Activated CD4-positive, alpha-beta memory T cell treated with anti-CD3 and anti-CD28 coated beads for 36 hours (primary cell): ENCODE measurements around the gene ANKMY1. TPM values are rescaled to one million over a fixed set of nuclear protein-coding genes. Genes with fewer than 3 reads are reported as not detected.

Experiments used
- CTCF ChIA-PET: fragments of 350-600 bp; sonication (Branson Sonifier 250); formaldehyde crosslinking; loops from one replicate; lab custom pipeline; 2021; ENCODE audit warnings: antibody characterized with exemption, inconsistent platforms; lab: Charles Lee
- POLR2A ChIA-PET: fragments of 350-600 bp; sonication (Branson Sonifier 250); formaldehyde crosslinking; loops from one replicate; lab custom pipeline; 2021; ENCODE audit warnings: antibody characterized with exemption; lab: Charles Lee
- DNase-seq: peaks from one replicate; pipeline ENCODE4 v3.0.0-alpha.2; 2020
- H3K27ac Mint-ChIP-seq: one replicate; pipeline ENCODE4 v1.8.0; 2021; ENCODE audit warnings: mixed read lengths
- H3K27me3 Mint-ChIP-seq: one replicate; pipeline ENCODE4 v1.8.0; 2021; ENCODE audit warnings: mixed read lengths
- H3K36me3 Mint-ChIP-seq: one replicate; pipeline ENCODE4 v1.8.0; 2021; ENCODE audit warnings: mixed read lengths
- H3K4me1 Mint-ChIP-seq: one replicate; pipeline ENCODE4 v1.8.0; 2021; ENCODE audit warnings: low read depth, mixed read lengths
- H3K4me3 Mint-ChIP-seq: one replicate; pipeline ENCODE4 v1.8.0; 2021; ENCODE audit warnings: mild to moderate bottlenecking, mixed read lengths
- H3K9me3 Mint-ChIP-seq: one replicate; pipeline ENCODE4 v1.8.0; 2021; ENCODE audit warnings: mixed read lengths
- intact Hi-C: fragments of 100-400 bp; cut with micrococcal nuclease; formaldehyde crosslinking; loops from one replicate; pipeline ENCODE4 v1.15.1; 2023
- total RNA-seq, 2 experiments: library from RNA; stranded (reverse); gene quantifications; one replicate each; pipeline ENCODE4 v1.2.3, GENCODE V29; 2021

Gene ANKMY1, protein sequence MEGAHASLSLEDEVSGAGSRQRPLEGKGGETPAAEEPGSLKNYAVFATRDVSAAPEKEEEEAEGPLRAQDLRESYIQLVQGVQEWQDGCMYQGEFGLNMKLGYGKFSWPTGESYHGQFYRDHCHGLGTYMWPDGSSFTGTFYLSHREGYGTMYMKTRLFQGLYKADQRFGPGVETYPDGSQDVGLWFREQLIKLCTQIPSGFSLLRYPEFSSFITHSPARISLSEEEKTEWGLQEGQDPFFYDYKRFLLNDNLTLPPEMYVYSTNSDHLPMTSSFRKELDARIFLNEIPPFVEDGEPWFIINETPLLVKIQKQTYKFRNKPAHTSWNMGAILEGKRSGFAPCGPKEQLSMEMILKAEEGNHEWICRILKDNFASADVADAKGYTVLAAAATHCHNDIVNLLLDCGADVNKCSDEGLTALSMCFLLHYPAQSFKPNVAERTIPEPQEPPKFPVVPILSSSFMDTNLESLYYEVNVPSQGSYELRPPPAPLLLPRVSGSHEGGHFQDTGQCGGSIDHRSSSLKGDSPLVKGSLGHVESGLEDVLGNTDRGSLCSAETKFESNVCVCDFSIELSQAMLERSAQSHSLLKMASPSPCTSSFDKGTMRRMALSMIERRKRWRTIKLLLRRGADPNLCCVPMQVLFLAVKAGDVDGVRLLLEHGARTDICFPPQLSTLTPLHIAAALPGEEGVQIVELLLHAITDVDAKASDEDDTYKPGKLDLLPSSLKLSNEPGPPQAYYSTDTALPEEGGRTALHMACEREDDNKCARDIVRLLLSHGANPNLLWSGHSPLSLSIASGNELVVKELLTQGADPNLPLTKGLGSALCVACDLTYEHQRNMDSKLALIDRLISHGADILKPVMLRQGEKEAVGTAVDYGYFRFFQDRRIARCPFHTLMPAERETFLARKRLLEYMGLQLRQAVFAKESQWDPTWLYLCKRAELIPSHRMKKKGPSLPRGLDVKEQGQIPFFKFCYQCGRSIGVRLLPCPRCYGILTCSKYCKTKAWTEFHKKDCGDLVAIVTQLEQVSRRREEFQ
- total RNA-seq: 10 to 100 TPM; 18.4 to 19.1 TPM

DNA sequence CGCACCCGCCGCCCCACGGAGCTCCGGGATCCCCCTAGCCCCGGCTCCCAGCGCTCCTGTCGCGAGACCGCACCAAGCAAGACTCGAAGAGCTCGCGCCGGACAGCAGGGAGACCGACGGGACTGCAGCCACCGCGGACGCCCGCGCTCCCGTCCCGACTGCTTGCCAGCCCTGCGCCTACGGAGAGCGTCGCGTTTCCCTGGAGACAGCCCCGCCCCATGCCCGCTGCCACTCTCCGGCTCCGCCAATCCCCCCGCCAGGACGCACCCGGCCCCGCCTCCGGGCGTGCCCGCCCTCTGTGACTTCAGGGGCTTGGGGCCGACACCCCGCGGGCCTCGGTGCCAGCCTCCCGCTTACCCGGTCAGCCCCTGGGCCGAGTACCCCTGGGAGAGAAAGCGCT, at the start of gene ANKMY1:
Gene ANKMY1, minus strand, starts transcription at position 181 of the 400 bp plus-strand sequence. CDS start 653 bp downstream, outside the sequence.
- H3K36me3 Mint-ChIP-seq: peaks cover 26% of the 10 kb centered on the region
- no peak within 1 kb of the TSS for H3K27ac Mint-ChIP-seq
- CTCF ChIA-PET: interaction anchor here (1.4 to 3.5 kb wide), 6 partner anchors 9 to 147 kb away, joined by 3 to 13 read pairs (median 8); partner anchors contain the start of gene CAPN10

DNA sequence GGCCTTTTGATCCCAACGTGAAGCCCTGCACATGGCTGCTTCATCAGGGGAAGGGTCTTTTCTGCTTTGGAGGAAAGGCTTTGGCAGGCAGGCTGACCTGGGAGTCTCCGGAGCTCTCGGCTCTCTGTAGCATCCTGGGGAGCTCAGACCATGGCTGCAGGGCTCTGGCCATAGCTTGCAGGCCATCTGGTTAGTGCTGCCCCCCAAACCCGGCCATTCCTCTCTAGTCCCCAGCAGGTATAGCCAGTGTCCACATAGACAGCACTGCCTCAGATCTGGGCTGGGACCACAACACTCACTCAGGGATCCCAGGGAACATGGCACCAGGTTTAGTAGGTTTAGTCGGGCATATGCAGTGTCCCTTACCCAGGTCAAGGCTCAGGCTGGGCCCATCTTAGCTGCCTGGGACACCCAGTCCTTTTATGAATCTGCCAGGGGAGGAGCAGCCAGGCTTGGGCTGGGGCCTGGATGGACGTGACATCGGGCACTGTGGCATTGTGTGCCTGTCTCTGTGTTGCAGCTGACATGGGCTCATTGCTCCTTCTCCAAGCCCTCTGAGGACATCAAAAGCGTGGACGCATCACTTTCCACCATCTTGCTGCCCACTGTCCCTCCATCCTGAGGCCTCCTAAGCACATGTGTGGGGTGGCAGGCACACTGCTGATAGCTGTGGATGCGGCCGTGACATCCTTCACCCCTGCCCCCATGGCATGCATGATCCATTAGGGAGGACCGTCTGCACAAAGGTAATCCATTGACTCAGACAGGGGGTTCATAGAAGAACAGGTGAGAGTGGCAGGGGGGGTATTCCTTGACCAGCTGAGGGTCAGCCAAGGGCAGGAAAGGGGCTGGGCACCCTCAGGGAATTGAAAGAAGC, 48.3 kb upstream of the ANKMY1 start:
- H3K27me3 Mint-ChIP-seq: no peaks in the 10 kb centered on the region
- DNase-seq: no peak
- ChIA-PET POLR2A (interaction anchor here (1.2 kb wide), 1 partner anchor 26 kb away, joined by 4 read pairs; no protein-coding TSS in a partner anchor), CTCF (interaction anchor here (1.3 kb wide), 1 partner anchor 92 kb away, joined by 3 read pairs; no protein-coding TSS in a partner anchor)
- H3K36me3 Mint-ChIP-seq: no peaks in the 10 kb centered on the region
- H3K4me1 Mint-ChIP-seq: peaks cover 3% of the 10 kb centered on the region
- H3K27ac Mint-ChIP-seq: no peak overlapping the region
- no peaks in the 10 kb centered on the region for H3K9me3 Mint-ChIP-seq
- H3K4me3 Mint-ChIP-seq: no peak overlapping the region
- intact Hi-C loops: no loop called here

More for the DNA sequence above, at the start of gene ANKMY1:
- intact Hi-C loops: loop anchor here (1.0 kb wide), 1 partner anchor 8 kb away; no protein-coding TSS in a partner anchor
- POLR2A ChIA-PET: interaction anchor here (1.2 to 2.5 kb wide), 3 partner anchors 9 to 22 kb away, joined by 3 to 7 read pairs (median 4); partner anchors contain the start of gene RNPEPL1
- H3K4me3 Mint-ChIP-seq: peak within 1 kb of the TSS; percentile 88
- H3K4me1 Mint-ChIP-seq: peaks cover 47% of the 10 kb centered on the region
- DNase-seq: peak; percentile 81
- H3K27me3 Mint-ChIP-seq: no peaks in the 10 kb centered on the region
- H3K9me3 Mint-ChIP-seq: no peaks in the 10 kb centered on the region

DNA sequence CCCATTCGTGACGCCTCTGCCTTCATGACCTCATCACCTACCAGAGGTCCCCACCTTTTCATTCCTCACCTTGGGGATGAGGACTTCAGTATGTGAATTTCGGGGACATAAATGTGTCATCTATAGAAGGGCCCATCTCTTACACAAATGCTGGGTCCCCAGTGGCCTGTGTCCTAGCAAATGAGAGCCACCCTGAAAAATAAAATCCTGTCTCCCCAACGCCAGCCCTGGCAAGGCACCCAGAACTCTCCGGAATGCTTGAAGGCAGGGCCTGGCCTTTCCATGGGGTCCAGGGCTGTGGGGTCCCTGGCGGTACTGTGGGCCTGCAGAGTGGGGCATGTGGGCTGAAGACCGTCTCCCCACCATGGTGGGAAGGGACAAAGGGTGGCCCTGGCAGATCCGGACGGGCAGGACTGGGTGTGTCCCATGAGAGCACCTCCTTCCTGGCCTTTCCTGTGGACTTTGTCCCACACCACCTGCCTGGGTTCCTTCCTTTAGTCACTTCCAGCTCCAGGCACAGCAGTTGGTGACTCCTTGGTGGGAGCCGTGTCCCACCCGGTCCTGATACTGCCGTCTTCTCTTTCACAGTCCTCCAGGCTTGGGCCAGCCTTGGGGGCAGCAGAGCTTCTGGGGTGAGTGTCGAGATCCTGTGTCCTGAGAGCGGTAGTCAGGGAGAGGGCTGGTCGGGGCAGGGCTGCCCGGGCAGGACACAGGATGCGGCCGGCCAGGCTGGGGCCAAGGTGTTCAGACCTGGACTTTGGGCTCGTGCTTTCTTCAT, 47.3 kb upstream of the ANKMY1 start:
- no peak overlapping the region for H3K27ac Mint-ChIP-seq
- CTCF ChIA-PET: no interaction called here

DNA sequence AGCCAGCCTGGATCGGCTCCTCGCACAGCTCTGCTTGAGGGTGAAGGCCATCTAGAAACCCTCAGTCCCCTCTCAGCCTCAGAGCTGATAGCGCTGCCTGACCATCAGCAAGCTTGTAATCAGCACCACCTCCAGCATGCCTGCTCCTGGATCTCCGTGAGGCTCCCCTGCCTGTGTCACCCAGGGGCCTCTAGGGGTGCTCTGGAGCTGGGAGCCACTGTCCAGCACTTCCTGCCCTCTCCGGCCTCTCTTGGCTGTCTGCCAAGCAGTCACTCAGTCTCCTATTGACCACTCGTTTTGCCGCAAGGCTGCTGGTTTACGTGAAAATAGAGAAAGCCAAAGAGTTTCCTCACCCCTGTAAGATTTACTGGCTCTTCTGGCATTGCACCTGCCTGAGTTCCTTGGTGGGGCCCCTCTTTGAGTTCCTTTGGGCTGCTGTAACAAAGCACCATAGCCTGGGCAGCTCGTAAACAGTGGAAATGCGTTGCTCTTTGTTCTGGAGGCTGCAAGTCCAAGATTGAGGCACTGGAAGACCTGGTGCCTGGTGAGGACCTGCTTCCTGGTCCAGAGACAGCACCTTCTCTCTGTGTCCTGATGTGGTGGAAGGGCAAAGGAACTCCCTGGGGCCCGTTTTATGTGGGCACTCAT, 46.6 kb upstream of the ANKMY1 start:
- ChIA-PET CTCF (no interaction called here), POLR2A (no interaction called here)
- Mint-ChIP-seq H3K4me3 (no peak overlapping the region), H3K27ac (no peak overlapping the region), H3K9me3 (no peaks in the 10 kb centered on the region), H3K4me1 (peaks cover 3% of the 10 kb centered on the region), H3K27me3 (no peaks in the 10 kb centered on the region), H3K36me3 (peaks cover 2% of the 10 kb centered on the region)
- DNase-seq: no peak
- intact Hi-C loops: no loop called here

More for the DNA sequence above, 47.3 kb upstream of the ANKMY1 start:
- peaks cover under 1% of the 10 kb centered on the region for H3K36me3 Mint-ChIP-seq
- DNase-seq: no peak
- peaks cover 3% of the 10 kb centered on the region for H3K4me1 Mint-ChIP-seq
- no peaks in the 10 kb centered on the region for H3K27me3 Mint-ChIP-seq
- POLR2A ChIA-PET: interaction anchor here (1.2 kb wide), 1 partner anchor 25 kb away, joined by 4 read pairs; no protein-coding TSS in a partner anchor
- H3K4me3 Mint-ChIP-seq: no peak overlapping the region
- no peaks in the 10 kb centered on the region for H3K9me3 Mint-ChIP-seq
- intact Hi-C loops: no loop called here

DNA sequence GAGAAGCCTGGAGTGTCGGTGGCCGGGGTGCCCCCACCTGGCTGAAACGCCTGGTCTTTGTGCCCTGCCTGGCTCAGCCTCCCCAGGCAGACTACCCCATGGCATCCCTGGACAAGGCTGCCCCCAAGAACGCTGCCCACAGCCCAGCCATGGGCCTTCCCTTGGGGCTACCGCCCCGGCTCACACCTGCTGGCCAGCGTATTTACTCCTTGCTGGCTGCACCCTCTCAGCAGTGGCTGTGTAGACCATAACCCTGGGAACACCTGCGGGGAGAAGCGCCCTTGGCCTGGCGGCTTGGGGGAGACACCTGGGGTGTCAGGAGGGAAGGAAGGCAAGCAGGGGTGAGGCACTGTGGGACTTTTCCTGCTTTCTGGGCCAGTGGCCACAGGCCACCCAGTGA, 46.1 kb upstream of the ANKMY1 start:
- intact Hi-C loops: no loop called here
- ChIA-PET CTCF (no interaction called here), POLR2A (no interaction called here)
- H3K4me1 Mint-ChIP-seq: peaks cover under 1% of the 10 kb centered on the region
- H3K4me3 Mint-ChIP-seq: no peak overlapping the region
- DNase-seq: no peak
- H3K9me3 Mint-ChIP-seq: no peaks in the 10 kb centered on the region
- peaks cover 2% of the 10 kb centered on the region for H3K36me3 Mint-ChIP-seq
- H3K27ac Mint-ChIP-seq: no peak overlapping the region
- H3K27me3 Mint-ChIP-seq: no peaks in the 10 kb centered on the region

DNA sequence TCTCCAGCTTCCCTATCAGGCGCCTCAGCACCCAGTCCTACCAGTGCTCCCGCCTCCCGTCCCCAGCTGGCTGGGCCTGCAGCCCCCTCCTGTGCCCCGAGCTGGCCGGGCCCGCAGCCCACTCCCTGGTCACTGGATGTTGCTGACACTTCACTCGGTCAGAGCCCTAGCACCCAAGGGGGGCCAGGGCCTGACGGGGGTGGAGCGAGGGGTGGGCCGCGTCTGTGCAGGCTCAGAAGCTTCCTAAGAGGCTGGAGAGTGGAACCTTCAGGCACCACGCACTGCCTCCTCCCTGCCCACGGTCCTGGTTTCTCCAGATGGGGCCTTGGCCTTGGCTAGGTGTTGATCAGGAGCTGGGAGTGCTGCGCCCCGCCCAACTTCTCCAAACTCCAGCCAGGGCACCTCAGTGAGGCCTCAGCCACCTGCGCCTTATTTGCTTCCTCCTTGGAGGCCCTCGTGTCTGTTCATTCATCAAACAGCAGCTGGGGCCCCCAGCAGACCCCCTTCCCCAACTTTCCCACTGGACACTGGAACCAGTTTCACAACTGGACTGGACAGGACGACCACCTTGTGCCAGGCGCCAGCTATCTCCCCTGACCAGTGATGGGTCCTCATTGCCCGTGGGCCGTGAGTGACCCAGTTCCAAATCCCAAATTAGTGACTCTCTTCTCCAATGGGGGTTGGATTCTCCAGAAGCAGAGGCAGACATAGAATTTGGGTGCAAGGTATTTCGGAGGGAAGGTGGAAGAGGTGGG, 45.5 kb upstream of the ANKMY1 start:
- H3K27ac Mint-ChIP-seq: no peak overlapping the region
- ChIA-PET CTCF (no interaction called here), POLR2A (no interaction called here)

DNA sequence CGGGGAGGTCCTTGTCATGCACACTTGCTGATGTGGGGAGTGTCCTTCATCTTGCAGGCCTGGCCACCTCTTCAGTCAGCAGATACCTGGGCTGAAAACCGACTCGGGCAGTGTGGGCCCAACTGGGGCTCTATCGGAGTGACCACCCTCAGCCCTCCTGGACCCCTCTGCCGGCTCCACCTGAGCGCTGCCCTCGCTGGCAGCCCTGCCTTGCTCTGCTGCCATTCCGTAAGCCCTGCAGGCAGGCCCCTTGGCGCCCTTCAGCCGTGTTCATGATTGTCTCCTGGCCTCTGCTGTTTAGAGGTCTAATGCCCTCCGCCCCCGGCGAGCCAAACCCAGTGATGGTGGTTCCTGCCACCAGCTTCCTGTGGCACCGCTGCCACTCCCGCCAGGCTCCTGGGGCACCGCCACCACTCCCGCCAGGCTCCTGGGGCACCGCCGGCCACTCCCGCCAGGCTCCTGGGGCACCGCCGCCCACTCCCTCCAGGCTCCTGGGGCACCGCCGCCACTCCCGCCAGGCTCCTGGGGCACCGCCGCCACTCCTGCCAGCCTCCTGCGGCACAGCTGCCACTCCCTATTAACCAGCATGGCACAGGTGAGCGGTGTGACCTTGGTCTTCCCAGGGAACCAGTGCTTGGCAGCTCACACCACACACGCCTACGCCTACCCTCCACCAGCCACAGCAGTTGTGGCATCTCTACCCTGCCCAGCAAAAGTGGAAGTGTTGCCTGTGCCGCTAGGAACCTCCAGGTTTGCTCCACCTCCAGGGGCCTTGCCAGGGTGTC, 44.7 kb upstream of the ANKMY1 start:
- Mint-ChIP-seq H3K27ac (no peak overlapping the region), H3K4me3 (no peak overlapping the region), H3K36me3 (peaks cover 2% of the 10 kb centered on the region), H3K27me3 (no peaks in the 10 kb centered on the region), H3K9me3 (no peaks in the 10 kb centered on the region), H3K4me1 (no peaks in the 10 kb centered on the region)
- no peak for DNase-seq
- ChIA-PET CTCF (no interaction called here), POLR2A (no interaction called here)
- intact Hi-C loops: no loop called here

More for the DNA sequence above, 45.5 kb upstream of the ANKMY1 start:
- Mint-ChIP-seq H3K4me3 (no peak overlapping the region), H3K4me1 (no peaks in the 10 kb centered on the region), H3K9me3 (no peaks in the 10 kb centered on the region), H3K36me3 (peaks cover 2% of the 10 kb centered on the region), H3K27me3 (no peaks in the 10 kb centered on the region)
- DNase-seq: no peak
- intact Hi-C loops: no loop called here

DNA sequence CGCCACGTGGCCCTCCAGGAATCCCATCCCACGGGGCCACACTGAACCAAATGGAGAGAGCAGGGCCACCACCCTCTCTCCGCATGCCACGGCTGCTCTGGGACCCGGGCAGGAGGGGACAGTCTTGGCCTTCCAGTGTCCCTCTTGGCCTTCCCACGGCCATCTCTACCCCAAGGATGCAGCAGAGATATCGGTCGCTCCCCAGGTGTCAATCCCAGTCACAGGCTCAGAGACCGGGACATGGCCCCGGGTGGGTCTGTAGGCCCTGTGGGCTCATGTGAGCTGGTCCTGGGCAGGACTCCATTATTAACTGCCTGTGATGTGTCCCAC, 44.0 kb upstream of the ANKMY1 start:
- intact Hi-C loops: no loop called here
- Mint-ChIP-seq H3K9me3 (no peaks in the 10 kb centered on the region), H3K27me3 (no peaks in the 10 kb centered on the region), H3K36me3 (peaks cover 2% of the 10 kb centered on the region), H3K4me3 (no peak overlapping the region), H3K4me1 (no peaks in the 10 kb centered on the region), H3K27ac (no peak overlapping the region)
- CTCF ChIA-PET: no interaction called here
- DNase-seq: no peak
- POLR2A ChIA-PET: no interaction called here

DNA sequence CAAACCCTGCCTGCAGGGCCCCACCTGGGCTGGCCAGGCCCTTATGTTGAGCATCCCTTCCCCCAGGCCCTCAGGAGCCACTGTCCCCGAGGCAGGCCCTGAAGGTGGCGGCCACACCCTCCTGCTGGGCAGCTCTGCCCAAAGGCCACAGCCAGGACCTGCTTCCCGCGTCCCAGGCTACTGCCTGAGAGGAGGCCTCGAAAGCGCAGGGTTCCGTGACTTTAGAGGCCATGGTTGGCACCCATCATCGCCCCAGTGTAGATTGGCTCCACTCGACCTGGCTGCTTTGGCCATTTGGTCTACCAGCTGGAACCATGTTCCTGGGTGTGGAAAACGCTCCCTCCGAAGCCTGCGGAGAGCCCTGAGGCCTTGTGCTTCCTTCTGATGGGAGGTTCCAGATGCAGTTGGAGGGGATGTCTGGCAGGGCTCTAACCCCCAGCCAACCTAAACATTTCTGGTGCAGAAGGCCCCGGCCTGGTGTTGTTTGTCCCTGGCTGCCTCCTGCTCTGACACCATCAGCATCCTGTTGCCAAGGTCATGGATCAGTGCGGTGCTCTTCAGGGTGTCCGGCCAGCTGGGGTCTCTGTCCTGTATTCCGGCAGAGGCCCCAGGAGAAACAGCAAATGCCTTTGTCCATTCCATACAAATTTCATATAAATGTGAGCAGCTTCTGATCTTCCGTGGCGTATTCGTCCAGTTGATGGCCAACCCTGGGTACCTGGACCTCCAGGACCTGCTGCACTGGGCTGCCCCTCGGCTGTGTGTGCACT, 43.5 kb upstream of the ANKMY1 start:
- no peaks in the 10 kb centered on the region for H3K4me1 Mint-ChIP-seq
- H3K4me3 Mint-ChIP-seq: no peak overlapping the region
- H3K27ac Mint-ChIP-seq: no peak overlapping the region
- no peak for DNase-seq
- ChIA-PET POLR2A (no interaction called here), CTCF (no interaction called here)
- peaks cover 2% of the 10 kb centered on the region for H3K36me3 Mint-ChIP-seq
- intact Hi-C loops: no loop called here
- H3K27me3 Mint-ChIP-seq: no peaks in the 10 kb centered on the region
- H3K9me3 Mint-ChIP-seq: no peaks in the 10 kb centered on the region
